Activated CD4-positive, alpha-beta T cell treated with anti-CD3 and anti-CD28 coated beads for 36 hours (primary cell): ENCODE measurements around the gene TP53INP2. TPM values are rescaled to one million over a fixed set of nuclear protein-coding genes. Genes with fewer than 3 reads are reported as not detected.

Experiments used
- ATAC-seq: fragments of 200-7000 bp; cut with Tn5 transposase; one replicate; pipeline ENCODE4 v1.10.0; 2021; ENCODE audit warnings: mild to moderate bottlenecking, moderate library complexity
- CTCF ChIA-PET: fragments of 350-600 bp; sonication (Branson Sonifier 250); formaldehyde crosslinking; loops from one replicate; lab custom pipeline; 2021; ENCODE audit warnings: antibody characterized with exemption; lab: Charles Lee
- POLR2A ChIA-PET: fragments of 350-600 bp; sonication (Branson Sonifier 250); formaldehyde crosslinking; loops from one replicate; lab custom pipeline; 2021; ENCODE audit warnings: antibody characterized with exemption, inconsistent platforms; lab: Charles Lee
- DNase-seq: peaks from one replicate; pipeline ENCODE4 v3.0.0-alpha.2; 2020
- H3K27ac Mint-ChIP-seq: one replicate; pipeline ENCODE4 v1.8.0; 2021; ENCODE audit warnings: mixed read lengths
- H3K27me3 Mint-ChIP-seq: one replicate; pipeline ENCODE4 v1.8.0; 2021; ENCODE audit warnings: mixed read lengths
- H3K36me3 Mint-ChIP-seq: one replicate; pipeline ENCODE4 v1.8.0; 2021; ENCODE audit warnings: low read depth, mixed read lengths
- H3K4me1 Mint-ChIP-seq: one replicate; pipeline ENCODE4 v1.8.0; 2021; ENCODE audit warnings: mixed read lengths
- H3K4me3 Mint-ChIP-seq: one replicate; pipeline ENCODE4 v1.8.0; 2021; ENCODE audit warnings: mild to moderate bottlenecking, moderate library complexity, mixed read lengths
- H3K9me3 Mint-ChIP-seq: one replicate; pipeline ENCODE4 v1.8.0; 2021; ENCODE audit warnings: low read depth, mixed read lengths
- intact Hi-C, 2 experiments: fragments of 100-400 bp; cut with DNase I in 1 of 2; cut with micrococcal nuclease in 1 of 2; formaldehyde crosslinking; loops; one replicate each; pipeline versions ENCODE4 v1.14.2 to v1.15.1; 2022 to 2024; cut with DNase I, micrococcal nuclease
- total RNA-seq, 2 experiments: library from RNA; stranded (reverse); gene quantifications; one replicate each; pipeline ENCODE4 v1.2.3, GENCODE V29; 2021

TP53INP2 gene
- total RNA-seq, 2 experiments from 2014 or later = 2.2 to 2.3 TPM

DNA sequence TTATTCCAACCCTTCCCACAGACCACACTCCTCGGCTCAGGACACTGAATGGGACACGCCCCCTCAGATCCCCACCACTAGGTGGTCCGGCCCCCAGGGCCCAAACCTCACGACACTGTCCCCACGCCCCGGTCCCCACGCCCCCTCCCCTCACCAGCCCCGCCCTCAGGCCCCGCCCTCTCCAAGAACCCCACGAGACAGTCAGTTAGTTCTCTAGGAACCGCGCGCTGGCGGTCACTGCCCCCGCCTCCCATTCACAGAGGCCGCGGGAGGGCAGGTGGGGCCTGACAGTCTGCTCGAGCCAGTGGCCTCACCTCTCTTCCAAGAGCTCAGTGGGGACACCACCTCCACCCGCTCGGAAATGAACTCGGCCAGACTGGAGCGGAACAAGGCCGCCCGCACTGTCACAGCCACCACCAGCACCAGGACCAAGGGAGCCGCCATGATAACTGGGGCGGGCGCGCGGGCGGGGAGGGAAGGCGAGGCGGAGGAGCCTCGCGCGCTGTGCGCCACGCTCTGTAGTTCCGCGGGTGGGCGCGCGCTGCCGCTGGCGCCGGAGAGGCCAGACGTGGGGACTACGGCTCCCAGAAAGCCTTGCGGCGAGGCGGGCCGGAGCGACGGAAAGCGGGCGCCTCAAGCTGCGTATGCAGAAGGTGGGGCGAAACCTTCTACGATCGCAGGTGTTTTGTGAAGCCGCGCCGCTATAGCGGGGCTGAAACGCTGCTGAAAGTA, 27.3 kb upstream of the TP53INP2 start, which contains the start of gene PIGU:
TSS of gene PIGU (minus strand) at position 451 of the 732 bp plus-strand sequence. CDS start at position 444, 7 bp downstream.
- Mint-ChIP-seq H3K4me1 (peaks cover 34% of the 10 kb centered on the region), H3K36me3 (peaks cover 4% of the 10 kb centered on the region), H3K4me3 (peak within 1 kb of the TSS; percentile 97), H3K9me3 (no peaks in the 10 kb centered on the region), H3K27ac (peak within 1 kb of the TSS; percentile 96), H3K27me3 (no peaks in the 10 kb centered on the region)
- DNase-seq (peak; percentile 98), ATAC-seq (peak; percentile 97)
- POLR2A ChIA-PET = interaction anchor here (0.6 to 1.1 kb wide), 3 partner anchors 39 to 471 kb away, joined by 3 to 5 read pairs (median 3); partner anchors contain the start of gene EDEM2
- CTCF ChIA-PET = interaction anchor here (0.7 to 1.1 kb wide), 2 partner anchors 93 to 114 kb away, joined by 3 read pairs; no protein-coding TSS in a partner anchor
- intact Hi-C loops = loop anchor here (1.0 to 2.0 kb wide), 15 partner anchors 27 to 866 kb away; partner anchors contain the start of genes AHCY (in 2 of the 2), ITCH (in 2 of the 2), TP53INP2 (in 2 of the 2) and ACSS2 (in 1 of the 2)

DNA sequence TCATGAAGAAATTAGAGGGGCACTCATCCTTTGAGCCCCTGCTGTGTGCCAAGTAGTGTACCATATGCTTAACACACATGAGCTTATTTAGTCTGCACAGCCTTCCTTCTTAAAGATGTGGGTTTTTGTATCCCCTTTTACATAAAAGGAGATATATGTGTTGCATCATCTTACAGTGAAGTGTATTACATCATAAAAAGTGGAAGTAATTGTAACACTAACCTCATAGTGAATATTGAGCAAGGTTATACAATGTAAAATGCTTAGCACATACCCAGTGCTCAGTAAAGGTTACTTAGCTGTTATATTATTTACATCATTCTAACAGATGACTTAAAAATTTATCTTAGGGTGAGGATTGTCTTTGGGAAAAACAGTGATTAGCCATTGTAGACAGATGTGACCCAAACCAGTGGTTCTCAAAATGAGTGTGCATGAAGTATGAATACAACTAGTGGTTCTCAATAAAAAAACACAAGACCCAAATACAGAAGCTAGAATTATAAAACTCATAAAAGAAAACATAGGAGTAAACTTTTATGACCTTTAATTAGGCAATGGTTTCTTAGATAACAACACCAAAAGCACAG, 23.5 kb upstream of the TP53INP2 start:
- intact Hi-C loops = no loop called here
- Mint-ChIP-seq H3K27ac (peak overlapping the region; percentile 65), H3K27me3 (no peaks in the 10 kb centered on the region), H3K9me3 (no peaks in the 10 kb centered on the region), H3K4me1 (peaks cover 23% of the 10 kb centered on the region), H3K36me3 (peaks cover 1% of the 10 kb centered on the region), H3K4me3 (no peak overlapping the region)
- no peak for ATAC-seq
- no peak for DNase-seq
- ChIA-PET CTCF (interaction anchor here (0.6 kb wide), 1 partner anchor 31 kb away, joined by 4 read pairs; no protein-coding TSS in a partner anchor), POLR2A (interaction anchor here (0.8 kb wide), 1 partner anchor 421 kb away, joined by 4 read pairs; no protein-coding TSS in a partner anchor)

DNA sequence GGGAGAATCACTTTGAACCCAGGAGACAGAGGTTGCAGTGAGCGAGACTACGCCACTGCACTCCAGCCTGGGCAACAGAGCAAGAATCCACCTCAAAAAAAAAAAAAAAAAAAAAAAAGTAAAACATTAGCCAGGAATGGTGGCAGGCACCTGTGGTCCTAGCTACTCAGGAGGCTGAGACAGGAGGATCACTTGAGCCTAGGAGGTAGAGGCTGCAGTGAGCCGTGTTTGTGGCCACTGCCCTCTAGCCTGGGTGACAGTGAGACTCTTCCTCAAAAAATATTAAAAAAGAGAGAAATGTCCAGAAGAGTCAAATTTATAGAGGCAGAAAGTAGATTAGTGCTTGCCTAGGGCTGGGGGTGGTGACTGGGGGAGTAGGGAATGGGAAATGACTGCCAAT, 20.5 kb upstream of the TP53INP2 start:
- H3K9me3 Mint-ChIP-seq = no peaks in the 10 kb centered on the region
- no peaks in the 10 kb centered on the region for H3K27me3 Mint-ChIP-seq
- H3K4me3 Mint-ChIP-seq = no peak overlapping the region
- no peaks in the 10 kb centered on the region for H3K36me3 Mint-ChIP-seq
- H3K27ac Mint-ChIP-seq = no peak overlapping the region
- peaks cover 12% of the 10 kb centered on the region for H3K4me1 Mint-ChIP-seq
- DNase-seq = no peak
- POLR2A ChIA-PET = no interaction called here
- intact Hi-C loops = no loop called here
- ATAC-seq = no peak
- CTCF ChIA-PET = interaction anchor here (1.2 kb wide), 1 partner anchor 763 kb away, joined by 3 read pairs; no protein-coding TSS in a partner anchor

DNA sequence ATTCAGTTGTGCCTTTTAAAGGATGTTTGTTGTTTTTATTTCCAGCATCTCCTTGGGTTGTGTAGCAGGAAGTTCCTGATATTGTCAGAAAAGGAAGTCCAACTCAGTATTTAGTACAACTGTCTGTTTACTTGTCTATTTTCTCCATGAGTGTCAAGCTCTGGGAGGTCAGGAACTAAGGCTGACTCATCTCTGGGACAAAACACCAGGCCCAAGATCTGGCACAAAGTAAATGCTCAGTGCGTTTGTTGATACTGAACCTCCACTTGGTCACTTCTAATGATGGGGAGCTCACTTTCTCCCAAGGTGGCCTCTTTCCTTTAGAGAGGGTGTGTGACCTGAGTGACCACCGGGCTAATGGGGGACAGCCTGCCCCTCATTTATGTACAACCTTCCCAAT, 14.7 kb upstream of the TP53INP2 start:
- CTCF ChIA-PET = interaction anchor here (0.8 to 1.7 kb wide), 6 partner anchors 12 to 27 kb away, joined by 3 to 5 read pairs (median 4); no protein-coding TSS in a partner anchor
- no peaks in the 10 kb centered on the region for H3K9me3 Mint-ChIP-seq
- intact Hi-C loops = no loop called here
- H3K4me3 Mint-ChIP-seq = no peak overlapping the region
- no peak for ATAC-seq
- no peaks in the 10 kb centered on the region for H3K36me3 Mint-ChIP-seq
- no peaks in the 10 kb centered on the region for H3K4me1 Mint-ChIP-seq
- no peak overlapping the region for H3K27ac Mint-ChIP-seq
- no peaks in the 10 kb centered on the region for H3K27me3 Mint-ChIP-seq
- DNase-seq = no peak
- POLR2A ChIA-PET = no interaction called here

DNA sequence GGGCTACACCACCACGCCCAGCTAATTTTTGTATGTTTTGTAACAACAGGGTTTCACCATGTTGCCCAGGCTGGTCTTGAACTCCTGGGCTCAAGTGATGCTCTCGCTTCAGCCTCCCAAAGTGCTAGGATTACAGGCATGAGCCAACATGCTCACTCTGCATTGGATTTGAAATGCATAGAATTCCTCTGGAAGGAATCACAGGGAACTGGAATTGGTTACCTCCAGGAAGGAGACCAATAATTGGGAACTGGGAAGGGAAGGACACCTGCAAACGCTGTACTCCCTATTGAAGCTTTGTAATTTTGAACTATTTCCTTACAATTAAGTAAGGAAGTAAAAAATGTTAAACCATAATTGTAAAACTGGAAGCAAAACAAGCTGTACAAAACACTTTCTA, 12.3 kb upstream of the TP53INP2 start:
- CTCF ChIA-PET = no interaction called here
- no peaks in the 10 kb centered on the region for H3K36me3 Mint-ChIP-seq

DNA sequence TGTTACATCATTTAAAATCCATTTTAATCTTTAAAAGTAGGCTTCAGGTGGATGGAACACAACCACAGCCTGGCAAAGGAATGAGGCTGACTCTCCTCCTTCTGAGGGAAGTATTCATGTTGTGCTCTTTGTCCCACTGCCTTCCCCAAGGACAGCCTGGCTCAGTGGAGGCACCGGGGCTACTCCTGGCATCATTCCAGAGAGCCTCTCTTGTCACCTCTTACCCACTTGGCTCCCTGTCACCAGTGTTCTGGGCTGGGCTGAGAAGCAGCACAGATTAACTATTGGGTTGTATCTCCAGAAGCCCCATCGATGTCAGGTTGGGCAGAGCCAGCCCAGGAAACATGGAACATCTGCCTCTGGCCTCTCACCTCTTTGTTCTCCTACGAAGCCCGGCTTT, 10.7 kb upstream of the TP53INP2 start:
- POLR2A ChIA-PET = interaction anchor here (0.6 kb wide), 1 partner anchor 39 kb away, joined by 4 read pairs; no protein-coding TSS in a partner anchor
- H3K4me1 Mint-ChIP-seq = no peaks in the 10 kb centered on the region
- H3K9me3 Mint-ChIP-seq = no peaks in the 10 kb centered on the region
- DNase-seq = no peak
- no peak overlapping the region for H3K27ac Mint-ChIP-seq
- no peak overlapping the region for H3K4me3 Mint-ChIP-seq
- no peaks in the 10 kb centered on the region for H3K27me3 Mint-ChIP-seq
- intact Hi-C loops = no loop called here
- CTCF ChIA-PET = no interaction called here
- H3K36me3 Mint-ChIP-seq = no peaks in the 10 kb centered on the region
- ATAC-seq = no peak

More for the DNA sequence above, 12.3 kb upstream of the TP53INP2 start:
- ATAC-seq (no peak), DNase-seq (no peak)
- intact Hi-C loops = no loop called here
- POLR2A ChIA-PET = no interaction called here
- Mint-ChIP-seq H3K4me1 (no peaks in the 10 kb centered on the region), H3K9me3 (no peaks in the 10 kb centered on the region), H3K27me3 (no peaks in the 10 kb centered on the region), H3K27ac (no peak overlapping the region), H3K4me3 (no peak overlapping the region)

DNA sequence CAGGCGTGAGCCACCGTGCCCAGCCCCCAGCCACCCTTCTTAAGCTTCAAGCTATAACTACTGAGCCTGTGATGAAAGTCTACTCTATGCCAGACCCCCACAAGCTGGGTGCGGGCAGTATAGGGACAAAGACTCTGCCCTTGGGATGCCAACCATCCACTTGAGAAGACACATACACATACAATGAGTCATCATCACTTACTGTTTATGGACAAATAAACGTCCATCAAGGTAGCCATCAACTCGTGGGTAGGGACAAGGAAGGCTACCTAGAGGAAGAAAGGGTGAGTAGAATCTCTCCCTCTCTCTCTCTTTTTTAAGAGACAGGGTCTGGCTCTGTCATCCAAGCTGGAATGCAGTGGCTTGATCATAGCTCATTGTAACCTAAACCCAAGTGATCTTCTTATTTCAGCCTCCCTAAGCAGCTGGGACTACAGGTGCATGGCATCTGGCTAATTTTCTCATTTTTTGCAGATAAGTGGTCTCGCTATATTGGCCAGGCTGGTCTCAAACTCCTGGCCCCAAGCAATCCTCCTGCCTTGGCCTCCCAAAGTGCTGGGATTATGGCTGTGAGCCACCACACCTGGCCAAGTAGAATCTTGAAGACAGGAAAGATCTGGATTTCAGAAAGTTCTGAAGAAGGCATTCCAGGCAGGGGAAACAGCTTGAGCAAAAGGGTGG, 2.6 kb upstream of the TP53INP2 start:
- DNase-seq (no peak), ATAC-seq (no peak)
- H3K9me3 Mint-ChIP-seq = no peaks in the 10 kb centered on the region
- H3K36me3 Mint-ChIP-seq = no peaks in the 10 kb centered on the region
- H3K4me3 Mint-ChIP-seq = no peak overlapping the region
- peaks cover 18% of the 10 kb centered on the region for H3K4me1 Mint-ChIP-seq
- peaks cover 10% of the 10 kb centered on the region for H3K27me3 Mint-ChIP-seq
- intact Hi-C loops = no loop called here
- ChIA-PET POLR2A (no interaction called here), CTCF (interaction anchor here (0.7 to 1.1 kb wide), 2 partner anchors 13 to 304 kb away, joined by 3 to 4 read pairs; no protein-coding TSS in a partner anchor)
- no peak overlapping the region for H3K27ac Mint-ChIP-seq

DNA sequence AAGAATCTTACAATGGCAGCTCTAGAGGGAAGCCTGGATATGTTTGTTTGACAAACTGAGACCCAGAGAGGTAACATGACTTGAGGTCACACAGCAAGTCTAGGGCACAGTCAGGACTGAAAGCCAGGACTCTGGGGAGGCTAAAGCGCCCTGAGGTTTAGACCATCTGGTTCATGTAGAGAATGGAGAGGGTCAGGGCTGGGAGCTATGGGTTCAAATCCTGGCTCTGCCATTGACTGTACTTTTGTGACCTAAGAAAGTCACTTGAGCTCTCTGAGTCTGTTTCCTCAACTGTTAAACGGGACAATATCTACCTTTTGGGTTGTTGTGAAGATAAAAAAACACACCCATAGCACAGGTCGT, 1.1 kb upstream of the TP53INP2 start:
- H3K4me3 Mint-ChIP-seq = peak overlapping the region; percentile 82
- CTCF ChIA-PET = interaction anchor here (0.8 to 1.4 kb wide), 3 partner anchors 8 to 166 kb away, joined by 3 to 6 read pairs (median 3); no protein-coding TSS in a partner anchor
- DNase-seq = no peak
- intact Hi-C loops = no loop called here
- peaks cover 10% of the 10 kb centered on the region for H3K27me3 Mint-ChIP-seq
- POLR2A ChIA-PET = no interaction called here
- H3K4me1 Mint-ChIP-seq = peaks cover 18% of the 10 kb centered on the region
- no peak for ATAC-seq
- H3K9me3 Mint-ChIP-seq = no peaks in the 10 kb centered on the region
- no peak overlapping the region for H3K27ac Mint-ChIP-seq
- H3K36me3 Mint-ChIP-seq = no peaks in the 10 kb centered on the region

DNA sequence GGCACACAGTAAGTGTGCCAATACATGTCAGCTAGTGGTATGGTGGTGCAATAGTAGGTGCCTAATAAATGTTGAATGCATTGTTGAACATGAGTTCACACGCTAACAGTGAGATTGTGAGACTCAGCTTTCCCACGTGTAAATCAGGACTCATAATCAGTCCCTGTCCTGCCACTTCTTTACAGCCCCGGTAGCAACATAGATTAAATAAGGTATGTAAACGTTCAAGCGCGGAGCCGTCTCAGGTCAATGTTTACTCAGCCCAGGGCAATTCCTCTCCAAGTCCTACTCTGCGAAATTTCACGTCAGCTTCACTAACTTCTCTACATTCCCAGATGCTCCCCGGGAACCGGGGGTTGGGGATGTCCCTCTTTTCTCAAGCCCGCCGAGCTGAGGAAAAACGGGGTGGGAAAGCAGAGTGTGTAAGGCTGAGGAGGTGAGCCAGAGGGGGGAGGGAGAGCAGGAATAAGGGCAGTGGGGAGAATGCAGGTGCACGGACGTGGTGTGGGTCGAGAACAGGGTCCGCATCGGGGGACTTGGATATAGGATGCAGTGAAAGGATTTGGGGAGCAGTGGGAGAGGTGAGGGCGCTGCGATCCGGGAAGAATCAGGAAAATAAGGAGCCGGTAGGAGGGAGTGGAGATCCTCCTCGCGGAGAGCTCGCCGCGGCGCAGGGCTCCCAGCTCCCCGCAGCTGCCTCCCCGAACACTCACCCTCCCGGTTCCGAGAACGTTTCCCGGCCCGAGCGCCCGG, 544 bp upstream of the TP53INP2 start:
- H3K4me3 Mint-ChIP-seq = peak overlapping the region; percentile 82
- intact Hi-C loops = loop anchor here (1.0 to 2.0 kb wide), 5 partner anchors 26 to 400 kb away; partner anchors contain the start of genes MAP1LC3A (in 2 of the 2), PIGU (in 2 of the 2), AHCY (in 1 of the 2) and DYNLRB1 (in 1 of the 2)
- peak overlapping the region; percentile 56 for H3K27ac Mint-ChIP-seq
- no peaks in the 10 kb centered on the region for H3K9me3 Mint-ChIP-seq
- no peaks in the 10 kb centered on the region for H3K36me3 Mint-ChIP-seq
- ChIA-PET POLR2A (no interaction called here), CTCF (interaction anchor here (0.8 to 1.4 kb wide), 5 partner anchors 9 to 187 kb away, joined by 3 to 6 read pairs (median 3); partner anchors contain the start of gene DYNLRB1)
- ATAC-seq (no peak), DNase-seq (peak; percentile 22)
- peaks cover 10% of the 10 kb centered on the region for H3K27me3 Mint-ChIP-seq
- H3K4me1 Mint-ChIP-seq = peaks cover 21% of the 10 kb centered on the region

DNA sequence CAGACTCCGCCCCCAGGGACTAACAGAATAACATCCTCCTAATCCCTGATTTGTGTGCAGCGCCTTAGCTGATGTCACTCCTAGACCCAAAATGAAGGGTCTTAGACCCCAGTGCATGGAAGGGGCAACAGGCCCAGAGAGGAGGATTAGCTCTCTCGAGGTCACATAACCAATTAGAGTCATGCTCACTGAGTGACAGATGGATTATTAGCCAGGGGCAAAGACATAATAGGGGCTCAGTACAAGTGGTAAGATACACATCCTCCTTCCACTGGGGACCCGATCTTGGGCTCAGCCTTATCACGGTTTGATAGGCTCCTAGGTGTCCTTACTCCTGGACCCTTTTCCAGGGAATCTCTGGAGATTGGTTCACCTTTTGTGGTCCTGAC, 858 bp downstream of the TP53INP2 start:
- intact Hi-C loops = loop anchor here (2.0 to 5.0 kb wide), 3 partner anchors 146 to 252 kb away; partner anchors contain the start of genes DYNLRB1 (in 1 of the 2), GSS (in 1 of the 2), MAP1LC3A (in 1 of the 2) and MYH7B (in 1 of the 2)
- DNase-seq = no peak
- CTCF ChIA-PET = interaction anchor here (0.6 to 1.6 kb wide), 4 partner anchors 62 to 191 kb away, joined by 3 to 5 read pairs (median 4); no protein-coding TSS in a partner anchor
- Mint-ChIP-seq H3K27me3 (peaks cover 10% of the 10 kb centered on the region), H3K36me3 (no peaks in the 10 kb centered on the region), H3K9me3 (no peaks in the 10 kb centered on the region), H3K27ac (no peak overlapping the region), H3K4me3 (peak overlapping the region; percentile 82), H3K4me1 (peaks cover 22% of the 10 kb centered on the region)
- POLR2A ChIA-PET = no interaction called here
- ATAC-seq = no peak
